ENCODE data around the gene COX8A.

COX8A gene

DNA sequence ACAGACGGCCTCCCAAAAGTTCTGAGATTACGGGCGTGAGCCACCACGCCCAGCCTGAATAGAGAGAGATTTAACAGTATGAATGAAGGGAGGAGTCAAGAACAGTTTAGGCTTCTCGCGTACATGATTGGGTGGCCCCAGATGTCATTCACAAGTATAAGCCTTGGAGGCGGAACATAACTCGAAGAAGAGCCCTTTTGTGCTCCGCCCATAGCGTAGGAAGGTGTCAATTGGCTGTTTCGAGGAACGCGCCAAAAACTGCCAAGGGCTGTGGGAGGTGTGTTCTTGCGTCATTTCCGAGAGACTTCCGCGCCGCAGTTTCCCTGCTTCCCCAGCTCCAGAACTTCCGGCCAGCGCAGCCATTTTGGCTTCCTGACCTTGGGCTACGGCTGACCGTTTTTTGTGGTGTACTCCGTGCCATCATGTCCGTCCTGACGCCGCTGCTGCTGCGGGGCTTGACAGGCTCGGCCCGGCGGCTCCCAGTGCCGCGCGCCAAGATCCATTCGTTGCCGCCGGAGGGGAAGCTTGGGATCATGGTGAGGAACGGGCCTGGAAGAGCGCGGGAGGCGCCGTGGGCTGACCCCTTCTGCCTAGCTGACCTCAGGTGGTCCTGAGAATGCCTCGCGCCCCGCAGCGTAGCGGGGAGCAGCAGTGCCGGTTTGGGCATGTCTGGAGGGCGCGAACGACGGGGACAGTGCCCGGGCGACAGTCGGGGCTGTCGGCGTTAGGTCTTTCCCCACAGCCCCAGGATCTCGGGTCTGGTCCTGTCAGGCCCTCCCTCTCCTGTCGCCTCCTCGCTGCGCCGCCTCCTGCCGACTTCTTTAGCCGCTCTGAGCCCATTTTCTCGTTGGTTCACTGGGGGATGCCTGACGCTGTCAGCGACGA lies at the start of gene COX8A:
TSS of gene COX8A (plus strand) at position 362 of the 885 bp plus-strand sequence. CDS start at position 423, 61 bp downstream.
- Histone ChIP-seq H3K4me1 (ENCODE audit: control insufficient read depth in 1 of 2, insufficient read depth in 2 of 2, low read length in 2 of 2) (peaks cover 6 to 22% of the 10 kb centered on the region in 2 donors), H3K9me3 (ENCODE audit: control insufficient read depth in 1 of 2, low read length in 2 of 2) (no peaks in the 10 kb centered on the region), H3K4me3 (ENCODE audit: low read depth in 1 of 2, low read length in 2 of 2) (peak within 1 kb of the TSS; percentile 74 to 81), H3K36me3 (ENCODE audit: control insufficient read depth in 1 of 2, insufficient read depth in 2 of 2, low read length in 2 of 2) (peaks cover 0 to 8% of the 10 kb centered on the region in 2 donors), H3K27ac (ENCODE audit: low read length) (peak within 1 kb of the TSS; percentile 96), H3K27me3 (ENCODE audit: low read depth, low read length) (no peaks in the 10 kb centered on the region)

- H3K27ac ChIP-seq (ENCODE audit: low read length): no peak overlapping the region
- H3K9me3 ChIP-seq (ENCODE audit: control insufficient read depth in 1 of 2, low read length in 2 of 2): no peaks in the 10 kb centered on the region
- H3K4me1 ChIP-seq (ENCODE audit: control insufficient read depth in 1 of 2, insufficient read depth in 2 of 2, low read length in 2 of 2): no peaks in the 10 kb centered on the region
- H3K4me3 ChIP-seq (ENCODE audit: low read depth in 1 of 2, low read length in 2 of 2): no peak overlapping the region
- H3K36me3 ChIP-seq (ENCODE audit: control insufficient read depth in 1 of 2, insufficient read depth in 2 of 2, low read length in 2 of 2): no peaks in the 10 kb centered on the region
- H3K27me3 ChIP-seq (ENCODE audit: low read depth, low read length): no peaks in the 10 kb centered on the region
These were observed 44.8 kb upstream of the COX8A start for GRCh38 chr11:63929616-63930015.

DNA sequence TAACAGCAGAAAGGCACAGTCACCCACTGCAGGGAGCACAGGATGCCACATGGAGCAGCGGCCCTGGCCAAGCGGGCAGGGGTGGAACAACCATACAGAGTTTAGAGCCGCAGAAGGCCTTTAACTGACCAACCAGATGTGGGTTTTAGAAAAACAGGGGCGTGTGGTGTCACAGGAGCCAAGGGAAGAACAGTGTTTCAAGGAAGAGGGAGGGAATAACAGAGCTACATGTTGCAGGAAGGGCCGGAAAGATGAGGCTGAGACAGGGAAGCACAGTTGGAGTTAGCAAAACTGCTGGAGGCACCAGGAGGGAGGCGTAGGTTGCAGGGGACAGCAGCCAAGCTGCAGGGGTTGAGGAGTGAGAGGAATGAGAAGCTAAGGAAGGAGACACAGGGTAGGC lies 43.4 kb upstream of the COX8A start:
- Histone ChIP-seq H3K4me3 (ENCODE audit: low read depth in 1 of 2, low read length in 2 of 2) (no peak overlapping the region), H3K9me3 (ENCODE audit: control insufficient read depth in 1 of 2, low read length in 2 of 2) (no peaks in the 10 kb centered on the region), H3K4me1 (ENCODE audit: control insufficient read depth in 1 of 2, insufficient read depth in 2 of 2, low read length in 2 of 2) (no peaks in the 10 kb centered on the region), H3K27ac (ENCODE audit: low read length) (no peak overlapping the region), H3K36me3 (ENCODE audit: control insufficient read depth in 1 of 2, insufficient read depth in 2 of 2, low read length in 2 of 2) (no peaks in the 10 kb centered on the region), H3K27me3 (ENCODE audit: low read depth, low read length) (no peaks in the 10 kb centered on the region)

DNA sequence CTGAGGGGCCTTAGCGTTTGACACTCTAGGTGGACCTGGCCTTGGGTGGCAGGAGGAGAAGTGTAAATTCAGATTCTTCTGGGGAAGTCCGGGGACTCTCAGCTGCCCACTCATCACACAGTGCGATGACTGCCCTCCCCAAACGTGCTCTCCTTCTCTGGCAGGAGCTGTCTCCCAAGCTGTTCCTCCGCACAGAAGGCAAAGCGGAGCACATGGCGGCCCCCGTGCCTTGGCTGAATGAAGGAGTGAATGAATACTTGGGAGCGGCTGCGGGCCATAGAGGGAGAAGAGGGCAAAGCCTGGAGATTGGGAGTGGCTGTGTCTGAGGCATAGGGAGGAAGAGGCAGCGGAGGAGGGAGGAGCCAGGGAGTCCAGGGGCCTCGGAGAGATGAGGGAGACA lies 42.5 kb upstream of the COX8A start:
- Histone ChIP-seq H3K4me3 (ENCODE audit: low read depth in 1 of 2, low read length in 2 of 2) (no peak overlapping the region), H3K27ac (ENCODE audit: low read length) (no peak overlapping the region), H3K27me3 (ENCODE audit: low read depth, low read length) (no peaks in the 10 kb centered on the region), H3K9me3 (ENCODE audit: control insufficient read depth in 1 of 2, low read length in 2 of 2) (no peaks in the 10 kb centered on the region), H3K4me1 (ENCODE audit: control insufficient read depth in 1 of 2, insufficient read depth in 2 of 2, low read length in 2 of 2) (no peaks in the 10 kb centered on the region), H3K36me3 (ENCODE audit: control insufficient read depth in 1 of 2, insufficient read depth in 2 of 2, low read length in 2 of 2) (no peaks in the 10 kb centered on the region)

DNA sequence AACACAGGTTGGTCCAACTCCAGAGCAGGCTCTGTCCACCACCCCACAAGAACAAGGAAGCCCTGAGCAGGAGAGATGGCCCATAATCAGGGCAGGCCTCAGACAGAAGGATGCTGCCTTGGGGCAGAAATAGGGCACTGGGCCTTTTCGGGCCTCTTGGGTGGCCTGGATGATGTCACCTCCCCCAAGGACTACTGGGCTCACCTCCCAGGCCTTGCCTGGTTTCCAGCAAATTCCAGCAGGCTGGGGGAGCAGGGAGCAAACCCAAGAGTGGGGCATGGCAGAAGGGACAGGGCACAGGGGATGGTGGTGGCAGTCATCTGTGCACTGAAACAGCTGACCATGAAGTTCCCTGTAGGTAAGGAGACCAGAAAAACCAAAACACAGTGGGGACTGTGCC lies 41.0 kb upstream of the COX8A start:
- no peaks in the 10 kb centered on the region for H3K36me3 ChIP-seq (ENCODE audit: control insufficient read depth in 1 of 2, insufficient read depth in 2 of 2, low read length in 2 of 2)
- H3K27ac ChIP-seq (ENCODE audit: low read length): no peak overlapping the region
- H3K27me3 ChIP-seq (ENCODE audit: low read depth, low read length): no peaks in the 10 kb centered on the region
- peaks cover 0 to 3% of the 10 kb centered on the region in 2 donors for H3K4me1 ChIP-seq (ENCODE audit: control insufficient read depth in 1 of 2, insufficient read depth in 2 of 2, low read length in 2 of 2)
- H3K4me3 ChIP-seq (ENCODE audit: low read depth in 1 of 2, low read length in 2 of 2): no peak overlapping the region
- no peaks in the 10 kb centered on the region for H3K9me3 ChIP-seq (ENCODE audit: control insufficient read depth in 1 of 2, low read length in 2 of 2)

DNA sequence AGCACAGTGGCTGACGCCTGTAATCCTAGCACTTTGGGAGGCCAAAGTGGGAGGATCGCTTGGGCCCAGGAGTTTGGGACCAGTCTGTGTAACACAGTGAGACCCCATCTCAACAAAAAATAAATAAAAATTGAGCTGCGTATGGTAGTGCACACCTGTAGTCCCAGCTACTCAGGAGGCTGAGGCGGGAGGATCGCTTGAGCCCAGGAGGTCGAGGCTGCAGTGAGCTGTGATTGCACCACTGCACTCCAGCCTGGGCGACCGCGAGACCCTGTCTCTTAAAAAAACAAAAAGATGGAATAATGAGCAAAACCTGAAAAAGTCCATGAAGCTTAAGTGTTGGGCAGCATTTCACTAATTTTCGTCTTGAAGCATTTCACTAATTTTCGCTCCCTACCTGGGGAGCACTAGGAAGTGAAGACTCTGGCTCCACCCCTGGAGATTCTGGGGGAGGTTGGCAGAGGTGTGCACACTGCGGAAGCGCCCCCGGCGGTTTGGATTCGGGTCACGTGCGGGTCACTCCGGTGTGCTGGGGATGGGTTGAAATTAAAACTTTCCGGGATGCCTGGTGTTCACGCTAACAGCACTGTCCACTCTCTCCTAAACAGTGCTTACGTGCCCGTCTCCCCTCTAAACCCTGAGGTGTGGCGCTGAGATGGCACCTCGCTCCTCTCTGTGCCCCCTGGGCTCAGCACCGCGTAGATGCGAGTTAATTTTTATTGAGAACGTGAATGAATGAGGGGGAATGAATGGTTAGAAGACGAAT lies 36.5 kb upstream of the COX8A start:
- Histone ChIP-seq H3K4me1 (ENCODE audit: control insufficient read depth in 1 of 2, insufficient read depth in 2 of 2, low read length in 2 of 2) (peaks cover 3 to 14% of the 10 kb centered on the region in 2 donors), H3K27me3 (ENCODE audit: low read depth, low read length) (no peaks in the 10 kb centered on the region), H3K36me3 (ENCODE audit: control insufficient read depth in 1 of 2, insufficient read depth in 2 of 2, low read length in 2 of 2) (no peaks in the 10 kb centered on the region), H3K27ac (ENCODE audit: low read length) (peak overlapping the region; percentile 20), H3K4me3 (ENCODE audit: low read depth in 1 of 2, low read length in 2 of 2) (peak overlapping the region; percentile 59 to 88), H3K9me3 (ENCODE audit: control insufficient read depth in 1 of 2, low read length in 2 of 2) (no peaks in the 10 kb centered on the region)

DNA sequence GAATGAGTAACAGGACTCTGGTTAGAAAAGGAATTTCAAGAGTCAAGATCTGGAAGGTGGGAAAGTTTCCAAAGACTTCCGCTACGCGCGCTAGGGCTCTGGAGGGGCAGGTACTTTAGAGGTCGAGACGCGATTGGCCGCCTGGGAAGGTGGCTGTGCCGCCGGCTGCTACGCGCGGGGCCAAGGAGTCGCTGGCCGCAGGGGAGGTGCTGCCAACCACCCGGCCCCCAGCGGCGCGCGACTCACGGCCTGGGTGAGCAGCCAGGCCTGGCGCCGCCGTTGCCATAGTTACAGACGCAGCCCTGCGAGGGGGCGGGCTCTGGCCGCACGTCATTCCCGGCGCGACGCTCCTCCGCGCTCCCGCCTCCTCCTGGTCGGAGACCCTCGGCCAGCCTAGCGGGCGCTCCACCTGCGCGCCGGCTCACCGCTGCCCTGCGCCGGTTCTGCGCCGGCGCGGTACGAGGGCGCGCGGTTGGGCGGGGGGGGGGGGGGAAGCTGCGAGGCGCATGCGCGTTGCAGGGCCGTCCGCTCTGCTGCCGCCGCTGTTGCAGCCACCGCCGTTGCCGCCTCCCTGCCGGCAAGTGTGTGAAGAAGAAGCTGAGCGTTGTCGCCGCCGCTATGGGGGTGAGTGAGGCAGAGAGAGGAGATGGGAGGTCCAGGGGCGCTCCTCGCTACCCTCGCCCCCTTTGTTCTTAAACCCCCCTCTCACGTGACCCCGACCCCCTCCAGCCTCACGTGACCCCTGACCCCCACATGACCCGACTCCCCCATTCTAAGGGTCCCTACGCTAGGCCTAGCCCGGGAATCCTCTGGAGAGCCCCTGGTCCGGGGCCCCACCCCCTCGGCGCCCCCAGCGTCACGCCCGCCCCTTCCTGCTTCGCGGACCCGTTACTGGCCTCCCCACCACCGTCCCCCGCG lies 35.7 kb upstream of the COX8A start, which contains the start of gene NAA40:
TSS of gene NAA40 (plus strand) at position 524 of the 918 bp plus-strand sequence. CDS start at position 619, 95 bp downstream.
- H3K4me3 ChIP-seq (ENCODE audit: low read depth in 1 of 2, low read length in 2 of 2): peak within 1 kb of the TSS; percentile 78 to 88
- H3K36me3 ChIP-seq (ENCODE audit: control insufficient read depth in 1 of 2, insufficient read depth in 2 of 2, low read length in 2 of 2): no peaks in the 10 kb centered on the region
- H3K27ac ChIP-seq (ENCODE audit: low read length): peak within 1 kb of the TSS; percentile 20
- H3K4me1 ChIP-seq (ENCODE audit: control insufficient read depth in 1 of 2, insufficient read depth in 2 of 2, low read length in 2 of 2): peaks cover 3 to 14% of the 10 kb centered on the region in 2 donors
- H3K9me3 ChIP-seq (ENCODE audit: control insufficient read depth in 1 of 2, low read length in 2 of 2): no peaks in the 10 kb centered on the region
- H3K27me3 ChIP-seq (ENCODE audit: low read depth, low read length): no peaks in the 10 kb centered on the region

DNA sequence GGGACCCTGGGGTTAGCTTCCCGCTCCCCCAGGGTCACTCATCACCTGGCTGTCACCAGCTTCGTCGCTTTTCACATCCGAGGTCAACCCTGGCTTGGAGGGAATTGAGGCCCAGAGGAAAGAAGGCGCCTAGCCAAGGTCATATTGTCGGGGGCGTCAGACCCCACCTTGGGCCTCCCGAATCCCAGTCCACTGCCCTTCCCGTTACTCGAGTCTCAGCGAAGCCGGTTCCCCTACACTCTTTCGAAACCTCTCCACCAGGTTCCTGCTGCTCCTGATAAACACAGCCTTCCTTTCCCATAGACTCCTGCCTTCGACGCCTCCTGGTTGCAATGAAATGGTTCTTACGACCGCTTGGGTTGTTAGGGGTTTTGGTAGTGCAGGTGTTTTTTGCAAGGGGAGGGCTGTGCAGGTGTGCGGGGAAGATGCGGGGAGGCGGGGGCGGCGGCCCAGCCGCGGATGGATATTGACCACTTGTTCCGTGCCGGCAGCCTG lies 35.0 kb upstream of the COX8A start:
- Histone ChIP-seq H3K27me3 (ENCODE audit: low read depth, low read length) (no peaks in the 10 kb centered on the region), H3K36me3 (ENCODE audit: control insufficient read depth in 1 of 2, insufficient read depth in 2 of 2, low read length in 2 of 2) (no peaks in the 10 kb centered on the region), H3K9me3 (ENCODE audit: control insufficient read depth in 1 of 2, low read length in 2 of 2) (no peaks in the 10 kb centered on the region), H3K4me1 (ENCODE audit: control insufficient read depth in 1 of 2, insufficient read depth in 2 of 2, low read length in 2 of 2) (peaks cover 3 to 14% of the 10 kb centered on the region in 2 donors), H3K4me3 (ENCODE audit: low read depth in 1 of 2, low read length in 2 of 2) (peak overlapping the region; percentile 78 to 88), H3K27ac (ENCODE audit: low read length) (no peak overlapping the region)

- H3K27ac ChIP-seq (ENCODE audit: low read length): no peak overlapping the region
These were observed 33.6 kb upstream of the COX8A start for GRCh38 chr11:63940786-63941185.

GRCh38 chr11:63941901-63942300 lies 32.5 kb upstream of the COX8A start:
- Histone ChIP-seq H3K4me3 (ENCODE audit: low read depth in 1 of 2, low read length in 2 of 2) (no peak overlapping the region), H3K27me3 (ENCODE audit: low read depth, low read length) (no peaks in the 10 kb centered on the region), H3K36me3 (ENCODE audit: control insufficient read depth in 1 of 2, insufficient read depth in 2 of 2, low read length in 2 of 2) (peaks cover 4 to 8% of the 10 kb centered on the region in 2 donors), H3K9me3 (ENCODE audit: control insufficient read depth in 1 of 2, low read length in 2 of 2) (no peaks in the 10 kb centered on the region), H3K27ac (ENCODE audit: low read length) (no peak overlapping the region), H3K4me1 (ENCODE audit: control insufficient read depth in 1 of 2, insufficient read depth in 2 of 2, low read length in 2 of 2) (peaks cover 14 to 24% of the 10 kb centered on the region in 2 donors)

More at GRCh38 chr11:63940786-63941185, 33.6 kb upstream of the COX8A start:
- no peak overlapping the region for H3K4me3 ChIP-seq (ENCODE audit: low read depth in 1 of 2, low read length in 2 of 2)
- no peaks in the 10 kb centered on the region for H3K9me3 ChIP-seq (ENCODE audit: control insufficient read depth in 1 of 2, low read length in 2 of 2)
- H3K36me3 ChIP-seq (ENCODE audit: control insufficient read depth in 1 of 2, insufficient read depth in 2 of 2, low read length in 2 of 2): no peaks in the 10 kb centered on the region
- H3K4me1 ChIP-seq (ENCODE audit: control insufficient read depth in 1 of 2, insufficient read depth in 2 of 2, low read length in 2 of 2): peaks cover 14 to 24% of the 10 kb centered on the region in 2 donors
- no peaks in the 10 kb centered on the region for H3K27me3 ChIP-seq (ENCODE audit: low read depth, low read length)
